ENCODE results near the gene CLVS2.

DNA sequence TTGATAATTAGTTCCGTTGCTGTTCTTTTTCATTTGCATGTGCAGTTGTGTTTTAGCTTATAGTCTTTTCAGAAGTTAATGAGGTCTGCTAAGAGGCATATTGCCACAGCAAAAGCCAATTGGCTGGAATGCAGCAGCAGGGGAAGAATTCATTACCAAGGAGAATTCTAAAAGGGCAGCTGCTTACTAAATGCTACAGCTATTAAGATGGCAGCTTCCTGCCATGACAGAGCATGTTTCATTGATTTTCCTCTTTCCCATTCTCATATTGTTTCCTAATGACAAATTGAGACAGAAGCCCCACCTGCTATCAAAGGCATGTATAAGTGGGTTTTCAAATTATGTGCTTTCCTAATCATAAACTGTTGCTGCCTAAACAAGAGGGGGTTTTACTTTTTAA is 66.6 kb downstream of the CLVS2 start:
- no peak for TF ChIP-seq CTCF (conservative IDR thresholded peaks at IDR 0.05; ENCODE audit: low read depth, low read length)
- no peak for TF ChIP-seq BHLHE40 (IDR thresholded peaks at IDR 0.05; ENCODE audit: low read depth, low read length)
- no peak for TF ChIP-seq ELK1 (IDR thresholded peaks at IDR 0.05; ENCODE audit: borderline replicate concordance, low read depth, low read length)
- TF ChIP-seq NFE2L2 (IDR thresholded peaks at IDR 0.05; ENCODE audit: low read depth, low read length): no peak
- no peak for TF ChIP-seq USF2 (IDR thresholded peaks at IDR 0.05; ENCODE audit: low read depth, low read length)
- TF ChIP-seq POLR2A (IDR thresholded peaks at IDR 0.05; ENCODE audit: low read depth, low read length): no peak
- TF ChIP-seq MXI1 (IDR thresholded peaks at IDR 0.05; ENCODE audit: borderline replicate concordance, low read depth, low read length): no peak
- no peak for TF ChIP-seq SMC3 (IDR thresholded peaks at IDR 0.05; ENCODE audit: low read depth, low read length)
